Thyroid gland (tissue), 4 donors: ENCODE measurements around the gene ATP6V1C2. TPM values are rescaled to one million over a fixed set of nuclear protein-coding genes. Genes with fewer than 3 reads are reported as not detected.

Experiments
- DNase-seq, 2 donors: peaks; one replicate each; pipeline ENCODE4 v3.0.0-alpha.2; 2019
- H3K27ac ChIP-seq, 3 donors: fragments of 200-600 bp; sonication (generic); 1 replicate in 2 of 3; 2 replicates in 1 of 3; pipeline ENCODE4 v1.5.1; 2016 to 2019; ENCODE audit warnings: mild to moderate bottlenecking in 1 of 3, moderate library complexity in 1 of 3
- H3K27me3 ChIP-seq: fragments of 200-600 bp; sonication (generic); one replicate; pipeline ENCODE4 v1.5.1; 2019
- H3K36me3 ChIP-seq, 2 donors: fragments of 200-600 bp; sonication (generic); one replicate each; pipeline ENCODE4 v1.5.1; 2016 to 2019
- H3K4me1 ChIP-seq, 2 donors: fragments of 200-600 bp; sonication (generic); one replicate each; pipeline ENCODE4 v1.5.1; 2017 to 2019
- H3K4me3 ChIP-seq, 3 donors: fragments of 200-600 bp; sonication (generic); replicated peaks in 1 of 3; 1 replicate in 2 of 3; 2 replicates in 1 of 3; pipeline ENCODE4 v1.5.1; 2016; ENCODE audit warnings: mild to moderate bottlenecking in 1 of 3
- H3K9me3 ChIP-seq: fragments of 200-600 bp; sonication (generic); one replicate; pipeline ENCODE4 v1.5.1; 2017
- POLR2A ChIP-seq, 2 donors: fragments of 450-650 bp; IDR thresholded peaks; one replicate each; pipeline ENCODE4 v1.6.1; 2017; ENCODE audit warnings: antibody characterized with exemption in 2 of 2, mild to moderate bottlenecking in 2 of 2, moderate library complexity in 1 of 2
- WGBS, 2 donors: methylation state at CpG; one replicate each; pipeline ENCODE4 v1.1.5; 2017; 5-methylcytosine and 5-hydroxymethylcytosine counted together
- intact Hi-C: fragments of 100-400 bp; cut with DNase I; formaldehyde crosslinking; loops from one replicate; pipeline ENCODE4 v1.15.1; 2023
- total RNA-seq, 4 donors: library from RNA; depleted of rRNA; stranded (reverse); fragments of >200 nt; gene quantifications; one replicate each; pipeline ENCODE4 v1.2.3, GENCODE V29; 2016
- TF ChIP-seq, protein P1 (sequence below), 6 experiments: fragments of 200-600 bp in 3 of 6; fragments of 450-650 bp in 3 of 6; sonication (generic) in 3 of 6; IDR thresholded peaks; one replicate each; pipeline ENCODE4 v1.5.1; 2016 to 2019; ENCODE audit warnings: antibody characterized with exemption in 6 of 6, mild to moderate bottlenecking in 2 of 6, inconsistent platforms in 1 of 6, moderate library complexity in 1 of 6

Gene ATP6V1C2, protein sequence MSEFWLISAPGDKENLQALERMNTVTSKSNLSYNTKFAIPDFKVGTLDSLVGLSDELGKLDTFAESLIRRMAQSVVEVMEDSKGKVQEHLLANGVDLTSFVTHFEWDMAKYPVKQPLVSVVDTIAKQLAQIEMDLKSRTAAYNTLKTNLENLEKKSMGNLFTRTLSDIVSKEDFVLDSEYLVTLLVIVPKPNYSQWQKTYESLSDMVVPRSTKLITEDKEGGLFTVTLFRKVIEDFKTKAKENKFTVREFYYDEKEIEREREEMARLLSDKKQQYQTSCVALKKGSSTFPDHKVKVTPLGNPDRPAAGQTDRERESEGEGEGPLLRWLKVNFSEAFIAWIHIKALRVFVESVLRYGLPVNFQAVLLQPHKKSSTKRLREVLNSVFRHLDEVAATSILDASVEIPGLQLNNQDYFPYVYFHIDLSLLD
- not detected for total RNA-seq

DNA sequence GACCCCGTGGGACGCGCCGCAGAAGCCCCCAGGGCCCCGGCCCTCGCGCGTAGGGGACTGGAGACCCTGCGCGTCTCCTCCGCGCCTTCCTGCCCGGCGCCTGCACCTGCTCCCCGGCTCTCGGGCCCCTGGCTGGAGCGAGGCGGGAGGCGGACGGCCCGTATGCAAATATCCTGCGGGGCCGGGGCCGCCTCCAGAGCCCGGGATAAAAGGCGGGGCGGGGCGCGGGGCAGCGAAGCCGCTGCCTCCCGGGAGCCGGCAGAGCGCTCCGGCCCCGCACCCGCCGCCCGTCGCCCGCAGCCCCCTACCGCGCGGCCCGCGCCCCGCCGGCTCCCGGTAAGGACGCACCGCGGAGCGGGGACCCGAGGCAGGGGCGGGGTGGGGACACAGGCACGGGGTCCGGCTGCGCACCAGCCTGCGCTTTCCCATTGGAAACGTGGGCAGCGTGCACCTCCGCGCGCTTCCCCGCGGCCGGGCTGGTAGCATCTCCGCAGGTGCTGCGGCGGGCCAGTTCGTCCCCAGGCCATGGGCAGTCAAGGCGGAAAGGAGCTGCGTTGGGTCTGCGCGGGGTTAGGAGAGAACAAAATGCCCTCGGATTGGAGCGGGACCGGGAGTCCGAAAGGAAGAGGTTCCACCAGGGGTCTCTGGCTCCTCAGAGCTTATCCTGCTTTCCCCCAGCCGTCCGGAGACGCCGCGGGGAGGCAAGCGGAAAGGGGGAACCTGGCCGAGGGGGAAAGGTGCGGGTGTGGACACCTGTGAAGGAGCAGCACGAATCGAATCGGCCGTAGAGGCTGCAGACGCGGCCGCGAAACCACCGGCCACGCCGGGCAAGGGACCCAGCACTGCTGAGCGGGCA lies at the start of gene ATP6V1C2:
Gene ATP6V1C2, plus strand, starts transcription at position 235 of the 856 bp plus-strand sequence. CDS start 1,220 bp downstream, outside the sequence.
- intact Hi-C loops = no loop called here
- Histone ChIP-seq H3K27me3 (peaks cover 21% of the 10 kb centered on the region), H3K4me1 (peaks cover 6 to 15% of the 10 kb centered on the region in 2 donors), H3K27ac (no peak within 1 kb of the TSS), H3K4me3 (peak within 1 kb of the TSS in 1 of 3 donors; percentile 27), H3K9me3 (no peaks in the 10 kb centered on the region), H3K36me3 (no peaks in the 10 kb centered on the region)
- DNase-seq = peak; percentile 27 to 30
- 1 to 3% methylated on average over 25 to 43 of the region's 99 CpGs for WGBS, 2 donors
- TF ChIP-seq, protein P1, sequence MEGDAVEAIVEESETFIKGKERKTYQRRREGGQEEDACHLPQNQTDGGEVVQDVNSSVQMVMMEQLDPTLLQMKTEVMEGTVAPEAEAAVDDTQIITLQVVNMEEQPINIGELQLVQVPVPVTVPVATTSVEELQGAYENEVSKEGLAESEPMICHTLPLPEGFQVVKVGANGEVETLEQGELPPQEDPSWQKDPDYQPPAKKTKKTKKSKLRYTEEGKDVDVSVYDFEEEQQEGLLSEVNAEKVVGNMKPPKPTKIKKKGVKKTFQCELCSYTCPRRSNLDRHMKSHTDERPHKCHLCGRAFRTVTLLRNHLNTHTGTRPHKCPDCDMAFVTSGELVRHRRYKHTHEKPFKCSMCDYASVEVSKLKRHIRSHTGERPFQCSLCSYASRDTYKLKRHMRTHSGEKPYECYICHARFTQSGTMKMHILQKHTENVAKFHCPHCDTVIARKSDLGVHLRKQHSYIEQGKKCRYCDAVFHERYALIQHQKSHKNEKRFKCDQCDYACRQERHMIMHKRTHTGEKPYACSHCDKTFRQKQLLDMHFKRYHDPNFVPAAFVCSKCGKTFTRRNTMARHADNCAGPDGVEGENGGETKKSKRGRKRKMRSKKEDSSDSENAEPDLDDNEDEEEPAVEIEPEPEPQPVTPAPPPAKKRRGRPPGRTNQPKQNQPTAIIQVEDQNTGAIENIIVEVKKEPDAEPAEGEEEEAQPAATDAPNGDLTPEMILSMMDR (IDR thresholded peaks at IDR 0.05) = no peak
- TF ChIP-seq POLR2A (IDR thresholded peaks at IDR 0.05) = no peak

DNA sequence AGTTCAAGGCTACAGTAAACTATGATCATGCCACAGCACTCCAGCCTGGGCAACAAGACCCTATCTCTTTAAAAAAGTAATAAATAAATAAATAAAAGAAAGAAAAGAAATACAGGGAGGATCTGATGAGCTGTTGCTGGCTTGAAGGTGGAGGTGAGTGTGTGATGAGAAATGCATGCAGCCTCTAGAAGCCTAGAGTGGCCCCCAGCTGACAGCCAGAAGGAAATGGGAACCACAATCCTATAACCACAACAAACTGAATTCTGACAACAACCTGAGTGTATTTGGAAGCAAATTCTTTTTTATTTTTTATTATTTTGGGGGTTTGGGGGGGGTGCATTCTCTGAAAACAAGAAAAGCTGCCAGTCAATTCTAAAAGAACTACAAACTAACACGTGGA lies 46.3 kb upstream of the ATP6V1C2 start:
- Histone ChIP-seq H3K9me3 (no peaks in the 10 kb centered on the region), H3K27me3 (no peaks in the 10 kb centered on the region), H3K27ac (no peak overlapping the region), H3K4me1 (no peaks in the 10 kb centered on the region), H3K4me3 (no peak overlapping the region), H3K36me3 (no peaks in the 10 kb centered on the region)
- no peak for DNase-seq
- WGBS, 2 donors = 87 to 91% methylated on average over 1 of the region's 1 CpG
- intact Hi-C loops = no loop called here
- no peak for TF ChIP-seq POLR2A (IDR thresholded peaks at IDR 0.05)
- TF ChIP-seq, protein P1 (IDR thresholded peaks at IDR 0.05) = no peak

DNA sequence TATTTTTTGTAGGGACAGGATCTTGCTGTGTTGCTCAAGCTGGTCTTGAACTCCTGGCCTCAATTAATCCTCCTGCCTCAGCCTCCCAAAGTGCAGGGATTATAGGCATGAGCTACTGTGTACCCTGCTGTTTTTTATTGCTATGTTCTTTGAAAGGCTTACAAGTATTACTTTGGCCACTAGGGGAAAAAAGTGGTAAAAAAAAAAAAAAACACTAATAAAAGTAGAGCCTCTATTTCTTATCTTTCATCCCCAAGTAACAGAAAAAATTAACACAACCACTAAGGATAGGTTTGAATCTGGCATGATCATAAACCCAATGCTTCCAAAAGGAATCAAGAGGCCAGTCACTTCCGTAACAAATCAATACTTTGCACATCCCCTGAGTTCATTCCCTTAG lies 43.2 kb upstream of the ATP6V1C2 start:
- H3K4me1 ChIP-seq = no peaks in the 10 kb centered on the region
- H3K9me3 ChIP-seq = no peaks in the 10 kb centered on the region
- no peak overlapping the region for H3K4me3 ChIP-seq
- no peak overlapping the region for H3K27ac ChIP-seq
- DNase-seq = no peak
- WGBS, 2 donors = 98 to 100% methylated on average over 1 of the region's 1 CpG
- no peaks in the 10 kb centered on the region for H3K27me3 ChIP-seq
- intact Hi-C loops = no loop called here
- H3K36me3 ChIP-seq = peaks cover 2 to 4% of the 10 kb centered on the region in 2 donors
- no peak for TF ChIP-seq POLR2A (IDR thresholded peaks at IDR 0.05)
- TF ChIP-seq, protein P1 (IDR thresholded peaks at IDR 0.05) = peak in 1 of 6 experiments; percentile 52

DNA sequence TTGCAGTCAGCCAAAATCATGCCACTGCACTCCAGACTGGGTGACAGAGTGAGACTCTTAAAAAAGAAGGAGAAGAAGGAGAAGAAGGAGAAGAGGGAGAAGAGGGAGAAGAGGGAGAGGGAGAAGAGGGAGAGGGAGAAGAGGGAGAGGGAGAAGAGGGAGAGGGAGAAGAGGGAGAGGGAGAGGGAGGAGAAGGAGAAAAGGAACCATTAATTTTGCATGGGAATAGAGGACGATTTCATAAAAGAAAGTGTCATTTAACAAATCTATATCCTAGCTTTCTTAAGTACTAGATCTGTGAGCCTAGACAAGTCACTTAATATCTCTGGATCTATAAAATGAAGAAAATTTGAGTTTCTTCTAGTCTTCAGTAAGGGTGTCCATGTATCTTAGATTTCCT lies 41.2 kb upstream of the ATP6V1C2 start:
- H3K9me3 ChIP-seq = no peaks in the 10 kb centered on the region
- H3K27ac ChIP-seq = no peak overlapping the region
- intact Hi-C loops = no loop called here
- no peaks in the 10 kb centered on the region for H3K27me3 ChIP-seq
- H3K36me3 ChIP-seq = peaks cover 8 to 9% of the 10 kb centered on the region in 2 donors
- DNase-seq = no peak
- H3K4me1 ChIP-seq = no peaks in the 10 kb centered on the region
- TF ChIP-seq POLR2A (IDR thresholded peaks at IDR 0.05) = no peak
- TF ChIP-seq, protein P1 (IDR thresholded peaks at IDR 0.05) = no peak
- 92 to 96% methylated on average over 1 of the region's 1 CpG for WGBS, 2 donors
- H3K4me3 ChIP-seq = no peak overlapping the region
